22Rv1 (cell line): ENCODE results near the gene HSD17B14.

Experiments
- CTCF ChIP-seq: fragments of 450-650 bp; IDR thresholded peaks from 2 replicates; pipeline ENCODE4 v1.5.1; 2017; ENCODE audit warnings: mild to moderate bottlenecking
- ZFX ChIP-seq: fragments of 450-650 bp; IDR thresholded peaks from 2 replicates; pipeline ENCODE4 v1.6.1; 2017; ENCODE audit warnings: antibody characterized with exemption, borderline replicate concordance

- TF ChIP-seq CTCF (no peak), ZFX (no peak)
These were observed 26.1 kb downstream of the HSD17B14 start for GRCh38 chr19:48810151-48810550.
